ENCODE results near the gene CHCHD3. TPM values are rescaled to one million over a fixed set of nuclear protein-coding genes. Genes with fewer than 3 reads are reported as not detected.

The CHCHD3 gene
- total RNA-seq, 1 donor from 2014 or later = 50.6 TPM

DNA sequence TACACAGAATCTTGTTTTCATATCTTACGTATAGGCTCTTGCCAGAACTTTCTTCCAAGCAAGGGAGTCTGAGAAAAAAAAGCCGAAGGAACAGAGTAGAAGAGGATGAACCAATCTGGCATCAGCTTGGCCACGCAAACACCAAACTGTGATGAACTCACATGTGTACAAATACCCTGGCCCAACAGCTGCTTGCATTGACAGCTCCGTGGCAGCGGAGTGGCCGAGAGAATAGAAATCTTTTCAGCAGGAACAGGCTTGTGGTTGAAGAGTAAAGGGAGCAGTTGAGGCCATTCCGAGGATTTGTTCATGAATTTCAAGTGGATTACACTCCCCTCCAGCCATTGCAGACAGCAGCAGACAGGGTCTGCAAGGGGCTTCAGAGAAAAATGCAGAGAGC is 331.8 kb downstream of the CHCHD3 start:
- H3K27ac ChIP-seq = no peak overlapping the region
- no peak for DNase-seq (ENCODE audit: extremely low spot score in 2 of 2)
- TF ChIP-seq, protein P1, sequence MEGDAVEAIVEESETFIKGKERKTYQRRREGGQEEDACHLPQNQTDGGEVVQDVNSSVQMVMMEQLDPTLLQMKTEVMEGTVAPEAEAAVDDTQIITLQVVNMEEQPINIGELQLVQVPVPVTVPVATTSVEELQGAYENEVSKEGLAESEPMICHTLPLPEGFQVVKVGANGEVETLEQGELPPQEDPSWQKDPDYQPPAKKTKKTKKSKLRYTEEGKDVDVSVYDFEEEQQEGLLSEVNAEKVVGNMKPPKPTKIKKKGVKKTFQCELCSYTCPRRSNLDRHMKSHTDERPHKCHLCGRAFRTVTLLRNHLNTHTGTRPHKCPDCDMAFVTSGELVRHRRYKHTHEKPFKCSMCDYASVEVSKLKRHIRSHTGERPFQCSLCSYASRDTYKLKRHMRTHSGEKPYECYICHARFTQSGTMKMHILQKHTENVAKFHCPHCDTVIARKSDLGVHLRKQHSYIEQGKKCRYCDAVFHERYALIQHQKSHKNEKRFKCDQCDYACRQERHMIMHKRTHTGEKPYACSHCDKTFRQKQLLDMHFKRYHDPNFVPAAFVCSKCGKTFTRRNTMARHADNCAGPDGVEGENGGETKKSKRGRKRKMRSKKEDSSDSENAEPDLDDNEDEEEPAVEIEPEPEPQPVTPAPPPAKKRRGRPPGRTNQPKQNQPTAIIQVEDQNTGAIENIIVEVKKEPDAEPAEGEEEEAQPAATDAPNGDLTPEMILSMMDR (IDR thresholded peaks at IDR 0.05) = no peak
- TF ChIP-seq POLR2AphosphoS5 (IDR thresholded peaks at IDR 0.05; ENCODE audit: insufficient read depth in 1 of 2, low read depth in 1 of 2) (no peak), POLR2A (IDR thresholded peaks at IDR 0.05) (no peak)
- no peaks in the 10 kb centered on the region for H3K27me3 ChIP-seq
- H3K36me3 ChIP-seq = no peaks in the 10 kb centered on the region
- intact Hi-C loops (cut with DNase I) = no loop called here
- no peaks in the 10 kb centered on the region for H3K9me3 ChIP-seq
- H3K4me3 ChIP-seq = no peak overlapping the region
- H3K4me1 ChIP-seq = no peaks in the 10 kb centered on the region

- Histone ChIP-seq H3K27me3 (no peaks in the 10 kb centered on the region), H3K27ac (no peak overlapping the region), H3K4me1 (no peaks in the 10 kb centered on the region), H3K36me3 (no peaks in the 10 kb centered on the region), H3K4me3 (no peak overlapping the region), H3K9me3 (no peaks in the 10 kb centered on the region)
- intact Hi-C loops (cut with DNase I) = no loop called here
- TF ChIP-seq POLR2AphosphoS5 (IDR thresholded peaks at IDR 0.05; ENCODE audit: insufficient read depth in 1 of 2, low read depth in 1 of 2) (no peak), POLR2A (IDR thresholded peaks at IDR 0.05) (no peak)
- TF ChIP-seq, protein P1 (IDR thresholded peaks at IDR 0.05) = no peak
- DNase-seq (ENCODE audit: extremely low spot score in 2 of 2) = no peak
Measured at GRCh38 chr7:132745510-132745909, 336.4 kb downstream of the CHCHD3 start.

DNA sequence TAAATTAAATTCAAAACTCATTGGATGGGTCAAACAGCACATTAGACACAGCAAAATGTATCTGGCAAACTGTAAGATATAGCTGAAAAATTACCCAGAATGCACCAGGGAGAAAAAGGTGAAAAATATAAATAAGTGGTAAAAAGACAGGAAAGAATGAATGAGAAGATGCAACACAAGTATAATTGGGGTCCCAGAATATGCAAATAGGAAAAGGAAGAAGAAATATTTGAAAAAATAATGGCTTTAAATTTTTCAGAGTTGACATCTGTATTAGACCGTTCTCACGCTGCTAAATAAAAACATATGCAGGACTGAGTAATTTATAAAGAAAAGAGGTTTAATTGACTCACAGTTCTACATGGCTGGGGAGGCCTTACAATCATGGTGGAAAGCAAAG is 337.9 kb downstream of the CHCHD3 start:
- TF ChIP-seq, protein P1 (IDR thresholded peaks at IDR 0.05) = no peak
- TF ChIP-seq POLR2AphosphoS5 (IDR thresholded peaks at IDR 0.05; ENCODE audit: insufficient read depth in 1 of 2, low read depth in 1 of 2) = no peak
- TF ChIP-seq POLR2A (IDR thresholded peaks at IDR 0.05) = no peak
- Histone ChIP-seq H3K4me3 (no peak overlapping the region), H3K9me3 (no peaks in the 10 kb centered on the region), H3K36me3 (no peaks in the 10 kb centered on the region), H3K4me1 (no peaks in the 10 kb centered on the region), H3K27me3 (no peaks in the 10 kb centered on the region), H3K27ac (no peak overlapping the region)
- DNase-seq (ENCODE audit: extremely low spot score in 2 of 2) = no peak
- intact Hi-C loops (cut with DNase I) = no loop called here

- DNase-seq (ENCODE audit: extremely low spot score in 2 of 2) = no peak
- H3K27ac ChIP-seq = no peak overlapping the region
- intact Hi-C loops (cut with DNase I) = no loop called here
- H3K9me3 ChIP-seq = no peaks in the 10 kb centered on the region
- TF ChIP-seq, protein P1 (IDR thresholded peaks at IDR 0.05) = no peak
- TF ChIP-seq POLR2A (IDR thresholded peaks at IDR 0.05) (no peak), POLR2AphosphoS5 (IDR thresholded peaks at IDR 0.05; ENCODE audit: insufficient read depth in 1 of 2, low read depth in 1 of 2) (no peak)
- H3K36me3 ChIP-seq = no peaks in the 10 kb centered on the region
- H3K4me1 ChIP-seq = no peaks in the 10 kb centered on the region
- H3K4me3 ChIP-seq = no peak overlapping the region
- H3K27me3 ChIP-seq = no peaks in the 10 kb centered on the region
Measured at GRCh38 chr7:132742189-132742612, 339.7 kb downstream of the CHCHD3 start.

DNA sequence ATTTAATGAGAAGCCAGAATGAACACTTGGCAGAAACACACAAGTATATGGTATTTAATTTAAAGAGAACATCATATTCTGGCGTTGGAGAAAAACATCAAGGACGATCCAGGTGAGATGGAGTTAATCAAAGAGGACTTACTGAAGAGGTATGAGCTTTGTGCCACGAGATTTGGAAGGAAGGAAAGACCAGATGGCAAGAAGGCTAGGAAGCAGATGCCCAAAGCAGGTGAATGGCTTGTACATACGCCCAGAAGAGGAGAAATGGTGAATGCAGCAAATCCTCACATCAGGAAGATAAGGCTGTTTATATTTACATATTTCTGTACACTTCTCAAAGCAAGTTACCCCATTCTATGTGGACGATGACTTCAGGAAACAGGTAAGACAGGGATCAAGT is 341.7 kb downstream of the CHCHD3 start:
- Histone ChIP-seq H3K4me3 (no peak overlapping the region), H3K9me3 (no peaks in the 10 kb centered on the region), H3K4me1 (no peaks in the 10 kb centered on the region), H3K27ac (no peak overlapping the region), H3K36me3 (no peaks in the 10 kb centered on the region), H3K27me3 (no peaks in the 10 kb centered on the region)
- TF ChIP-seq POLR2A (IDR thresholded peaks at IDR 0.05) (no peak), POLR2AphosphoS5 (IDR thresholded peaks at IDR 0.05; ENCODE audit: insufficient read depth in 1 of 2, low read depth in 1 of 2) (no peak)
- TF ChIP-seq, protein P1 (IDR thresholded peaks at IDR 0.05) = no peak
- no peak for DNase-seq (ENCODE audit: extremely low spot score in 2 of 2)
- intact Hi-C loops (cut with DNase I) = no loop called here

All from vagina (tissue), 2 donors.